ENCODE measurements around the gene RAB11FIP3.

DNA sequence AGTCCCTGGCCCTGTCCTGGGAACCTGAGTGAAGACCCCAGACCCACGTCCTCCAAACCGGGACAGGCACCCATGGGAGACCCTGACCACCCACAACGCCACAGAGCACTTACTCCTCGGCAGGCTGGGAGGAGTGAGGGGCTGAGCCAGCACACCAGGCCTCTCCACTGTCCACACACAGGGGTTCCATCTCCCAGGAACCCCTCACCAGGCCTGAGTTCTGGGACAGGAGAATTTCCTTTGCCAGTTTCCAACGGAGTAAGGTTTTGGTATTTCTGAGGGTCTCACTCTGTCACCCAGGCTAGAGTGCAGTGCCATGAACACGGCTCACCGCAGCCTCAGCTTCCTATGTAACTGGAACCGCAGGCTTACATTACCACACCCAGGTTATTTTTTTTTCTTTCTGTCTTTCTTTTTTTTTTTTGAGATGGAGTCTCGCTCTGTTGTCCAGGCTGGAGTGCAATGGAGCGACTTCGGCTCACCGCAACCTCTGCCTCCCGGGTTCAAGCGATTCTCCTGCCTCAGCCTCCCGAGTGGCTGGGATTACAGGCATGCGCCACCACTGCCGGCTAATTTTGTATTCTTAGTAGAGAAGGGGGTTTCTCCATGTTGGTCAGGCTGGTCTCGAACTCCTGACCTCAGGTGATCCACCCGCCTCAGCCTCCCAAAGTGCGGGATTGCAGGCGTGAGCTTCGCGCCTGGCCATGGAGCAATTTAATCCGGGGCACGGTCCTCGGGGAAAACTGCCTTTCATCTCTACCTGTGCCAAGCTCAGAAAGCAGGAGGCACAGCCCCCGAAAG, 45.3 kb upstream of the RAB11FIP3 start:
- no peak for TF ChIP-seq CTCF (IDR thresholded peaks at IDR 0.05 in 4 of 5, conservative IDR thresholded peaks at IDR 0.05 in 1 of 5)
- TF ChIP-seq POLR2A (IDR thresholded peaks at IDR 0.05) = no peak

Data from gastrocnemius medialis (tissue), 4 donors.